CD4-positive, CD25-positive, alpha-beta regulatory T cell (primary cell): ENCODE measurements around the gene CXCR2. TPM values are rescaled to one million over a fixed set of nuclear protein-coding genes. Genes with fewer than 3 reads are reported as not detected.
"Not testable (repeated sequence)": the region's sequence is repeated elsewhere in the genome, so short reads cannot be mapped to it uniquely, and the experiment has no call there.

ENCODE experiments used
- ATAC-seq, 2 donors: fragments of 150-1000 bp; cut with Tn5 transposase; one replicate each; pipeline ENCODE4 v1.10.0; 2021; ENCODE audit warnings: low read depth in 2 of 2, moderate number of reproducible peaks in 2 of 2, moderate library complexity in 1 of 2
- DNase-seq, 3 donors: peaks; one replicate each; pipeline versions ENCODE4 v3.0.0 to v3.0.0-alpha.2; 2012 to 2022; ENCODE audit warnings: mixed read lengths in 1 of 3
- H3K27ac ChIP-seq: one replicate; pipeline ENCODE4 v1.7.0; 2013; ENCODE audit warnings: mild to moderate bottlenecking, low read length; ENCODE audit not compliant: insufficient read depth, poor library complexity, severe bottlenecking
- H3K27me3 ChIP-seq: one replicate; pipeline ENCODE4 v1.7.0; 2013; ENCODE audit warnings: low read length; ENCODE audit not compliant: control insufficient read depth, insufficient read depth
- H3K36me3 ChIP-seq: one replicate; pipeline ENCODE4 v1.7.0; 2013; ENCODE audit warnings: mild to moderate bottlenecking, low read length, moderate library complexity; ENCODE audit not compliant: control insufficient read depth, insufficient read depth
- H3K4me1 ChIP-seq: 2 replicates; pipeline ENCODE4 v1.7.0; 2013; ENCODE audit warnings: mild to moderate bottlenecking, low read length; ENCODE audit not compliant: insufficient read depth, control insufficient read depth, poor library complexity, severe bottlenecking
- H3K4me3 ChIP-seq: one replicate; pipeline ENCODE4 v1.7.0; 2013; ENCODE audit warnings: low read depth, mild to moderate bottlenecking, low read length, moderate library complexity
- H3K9me3 ChIP-seq, 2 experiments: 1 replicate in 1 of 2; 2 replicates in 1 of 2; pipeline ENCODE4 v1.7.0; 2013; ENCODE audit warnings: low read length in 2 of 2, mild to moderate bottlenecking in 1 of 2, moderate library complexity in 1 of 2; ENCODE audit not compliant: control insufficient read depth in 2 of 2
- H3K27ac Mint-ChIP-seq, 3 donors: one replicate each; pipeline ENCODE4 v1.8.0; 2020 to 2022; ENCODE audit warnings: mild to moderate bottlenecking in 3 of 3, mixed read lengths in 3 of 3, moderate library complexity in 2 of 3
- H3K27me3 Mint-ChIP-seq: one replicate; pipeline ENCODE4 v1.8.0; 2022; ENCODE audit warnings: mild to moderate bottlenecking, mixed read lengths
- H3K36me3 Mint-ChIP-seq: one replicate; pipeline ENCODE4 v1.8.0; 2020; ENCODE audit warnings: mixed read lengths
- H3K4me1 Mint-ChIP-seq, 4 donors: one replicate each; pipeline ENCODE4 v1.8.0; 2020 to 2022; ENCODE audit warnings: mixed read lengths in 4 of 4, mild to moderate bottlenecking in 1 of 4
- H3K4me3 Mint-ChIP-seq, 4 donors: one replicate each; pipeline ENCODE4 v1.8.0; 2020 to 2022; ENCODE audit warnings: mild to moderate bottlenecking in 4 of 4, mixed read lengths in 4 of 4, moderate library complexity in 3 of 4
- H3K9me3 Mint-ChIP-seq, 7 donors: one replicate each; pipeline ENCODE4 v1.8.0; 2020 to 2022; ENCODE audit warnings: mixed read lengths in 7 of 7, mild to moderate bottlenecking in 3 of 7, moderate library complexity in 2 of 7
- polyA plus RNA-seq, 4 donors: library from polyadenylated mRNA; unstranded; fragments of 300-500 nt; fragmentation: Illumina TruSeq; gene quantifications; one replicate each; pipeline ENCODE4 v1.2.3, GENCODE V29; 2021
- total RNA-seq: library from RNA; stranded (reverse); gene quantifications from one replicate; pipeline ENCODE4 v1.2.3, GENCODE V29; 2022

Gene CXCR2
- total and polyA plus RNA-seq, 5 donors from 2014 or later, result not detected

GRCh38 chr2:218122286-218122685 is 3.5 kb upstream of the CXCR2 start:
- not testable (repeated sequence) for ATAC-seq, H3K27ac ChIP-seq, H3K4me1 ChIP-seq, H3K4me1 Mint-ChIP-seq, H3K36me3 ChIP-seq, H3K4me3 ChIP-seq, H3K36me3 Mint-ChIP-seq, H3K27ac Mint-ChIP-seq, H3K9me3 ChIP-seq, DNase-seq, H3K27me3 ChIP-seq, H3K4me3 Mint-ChIP-seq
- Mint-ChIP-seq H3K9me3 (peaks cover 0 to 39% (median 12%) of the 10 kb centered on the region in 7 donors), H3K27me3 (peaks cover 32% of the 10 kb centered on the region)

- Mint-ChIP-seq H3K36me3 (no peaks in the 10 kb centered on the region), H3K27me3 (peaks cover 41% of the 10 kb centered on the region), H3K27ac (no peak overlapping the region), H3K9me3 (peaks cover 0 to 29% (median 5%) of the 10 kb centered on the region in 7 donors), H3K4me3 (no peak overlapping the region), H3K4me1 (peaks cover 4 to 8% (median 5%) of the 10 kb centered on the region in 4 donors)
- no peak overlapping the region for H3K4me3 ChIP-seq
- ATAC-seq, result no peak
- no peaks in the 10 kb centered on the region for H3K4me1 ChIP-seq
- peaks cover 0 to 4% of the 10 kb centered on the region in 2 experiments for H3K9me3 ChIP-seq
- DNase-seq, result no peak
- H3K36me3 ChIP-seq, result no peaks in the 10 kb centered on the region
- no peak overlapping the region for H3K27ac ChIP-seq
- peaks cover 3% of the 10 kb centered on the region for H3K27me3 ChIP-seq
These were observed 1.8 kb upstream of the CXCR2 start for GRCh38 chr2:218123986-218124385.

GRCh38 chr2:218125095-218125494 is 733 bp upstream of the CXCR2 start:
- Mint-ChIP-seq H3K27ac (no peak overlapping the region), H3K9me3 (peaks cover 0 to 27% (median 3%) of the 10 kb centered on the region in 7 donors), H3K36me3 (no peaks in the 10 kb centered on the region), H3K4me1 (peaks cover 4 to 8% (median 5%) of the 10 kb centered on the region in 4 donors), H3K27me3 (peaks cover 47% of the 10 kb centered on the region), H3K4me3 (peak overlapping the region in 2 of 4 donors; percentile 18 to 32)
- no peaks in the 10 kb centered on the region for H3K36me3 ChIP-seq
- H3K9me3 ChIP-seq, result peaks cover 0 to 4% of the 10 kb centered on the region in 2 experiments
- H3K4me1 ChIP-seq, result no peaks in the 10 kb centered on the region
- H3K27ac ChIP-seq, result no peak overlapping the region
- no peak for DNase-seq
- peaks cover 3% of the 10 kb centered on the region for H3K27me3 ChIP-seq
- H3K4me3 ChIP-seq, result no peak overlapping the region
- no peak for ATAC-seq

GRCh38 chr2:218127929-218128455 is 2.2 kb downstream of the CXCR2 start:
- no peak overlapping the region for H3K27ac ChIP-seq
- no peak overlapping the region for H3K4me3 ChIP-seq
- Mint-ChIP-seq H3K9me3 (peaks cover 0 to 8% (median 0%) of the 10 kb centered on the region in 7 donors), H3K27me3 (peaks cover 30% of the 10 kb centered on the region), H3K36me3 (no peaks in the 10 kb centered on the region), H3K4me3 (no peak overlapping the region), H3K27ac (no peak overlapping the region), H3K4me1 (peaks cover 4 to 8% (median 5%) of the 10 kb centered on the region in 4 donors)
- no peaks in the 10 kb centered on the region for H3K9me3 ChIP-seq
- no peaks in the 10 kb centered on the region for H3K4me1 ChIP-seq
- ATAC-seq (no peak), DNase-seq (no peak)
- H3K27me3 ChIP-seq, result peaks cover 3% of the 10 kb centered on the region
- no peaks in the 10 kb centered on the region for H3K36me3 ChIP-seq

GRCh38 chr2:218128781-218129457 is 3.1 kb downstream of the CXCR2 start:
- DNase-seq, result no peak

GRCh38 chr2:218129458-218130135 is 3.8 kb downstream of the CXCR2 start:
- no peak overlapping the region for H3K4me3 Mint-ChIP-seq
- no peak for DNase-seq
- H3K4me3 ChIP-seq, result no peak overlapping the region
- peaks cover 4 to 8% (median 5%) of the 10 kb centered on the region in 4 donors for H3K4me1 Mint-ChIP-seq
- H3K27me3 Mint-ChIP-seq, result peaks cover 32% of the 10 kb centered on the region
- H3K9me3 ChIP-seq, result no peaks in the 10 kb centered on the region
- H3K36me3 ChIP-seq, result no peaks in the 10 kb centered on the region
- H3K4me1 ChIP-seq, result no peaks in the 10 kb centered on the region
- H3K36me3 Mint-ChIP-seq, result no peaks in the 10 kb centered on the region
- H3K27ac Mint-ChIP-seq, result no peak overlapping the region
- ATAC-seq, result no peak
- H3K9me3 Mint-ChIP-seq, result peaks cover 0 to 8% (median 0%) of the 10 kb centered on the region in 7 donors
- H3K27me3 ChIP-seq, result peaks cover 3% of the 10 kb centered on the region
- no peak overlapping the region for H3K27ac ChIP-seq

More at GRCh38 chr2:218128781-218129457, 3.1 kb downstream of the CXCR2 start:
- Histone ChIP-seq H3K4me3 (no peak overlapping the region), H3K4me1 (no peaks in the 10 kb centered on the region), H3K36me3 (no peaks in the 10 kb centered on the region), H3K9me3 (no peaks in the 10 kb centered on the region), H3K27me3 (peaks cover 3% of the 10 kb centered on the region), H3K27ac (no peak overlapping the region)
- peaks cover 29% of the 10 kb centered on the region for H3K27me3 Mint-ChIP-seq
- H3K4me1 Mint-ChIP-seq, result peaks cover 4 to 8% (median 5%) of the 10 kb centered on the region in 4 donors
- H3K27ac Mint-ChIP-seq, result no peak overlapping the region
- ATAC-seq, result no peak
- H3K4me3 Mint-ChIP-seq, result no peak overlapping the region
- no peaks in the 10 kb centered on the region for H3K36me3 Mint-ChIP-seq
- peaks cover 0 to 8% (median 0%) of the 10 kb centered on the region in 7 donors for H3K9me3 Mint-ChIP-seq

GRCh38 chr2:218130377-218130776 is 4.5 kb downstream of the CXCR2 start:
- Mint-ChIP-seq H3K27me3 (peaks cover 32% of the 10 kb centered on the region), H3K36me3 (no peaks in the 10 kb centered on the region), H3K4me3 (no peak overlapping the region), H3K27ac (no peak overlapping the region), H3K4me1 (peaks cover 4 to 5% (median 4%) of the 10 kb centered on the region in 4 donors), H3K9me3 (peaks cover 0 to 5% (median 0%) of the 10 kb centered on the region in 7 donors)
- no peak overlapping the region for H3K27ac ChIP-seq
- no peaks in the 10 kb centered on the region for H3K9me3 ChIP-seq
- ATAC-seq, result no peak
- DNase-seq, result no peak
- no peaks in the 10 kb centered on the region for H3K4me1 ChIP-seq
- no peaks in the 10 kb centered on the region for H3K36me3 ChIP-seq
- H3K4me3 ChIP-seq, result no peak overlapping the region
- peaks cover 3% of the 10 kb centered on the region for H3K27me3 ChIP-seq
